Fibroblast of skin of right quadriceps (primary cell): Measurements from ENCODE around the gene FGF18.

Experiments
- DNase-seq: peaks from one replicate; pipeline ENCODE4 v3.0.0-alpha.2; 2013

FGF18 gene

DNA sequence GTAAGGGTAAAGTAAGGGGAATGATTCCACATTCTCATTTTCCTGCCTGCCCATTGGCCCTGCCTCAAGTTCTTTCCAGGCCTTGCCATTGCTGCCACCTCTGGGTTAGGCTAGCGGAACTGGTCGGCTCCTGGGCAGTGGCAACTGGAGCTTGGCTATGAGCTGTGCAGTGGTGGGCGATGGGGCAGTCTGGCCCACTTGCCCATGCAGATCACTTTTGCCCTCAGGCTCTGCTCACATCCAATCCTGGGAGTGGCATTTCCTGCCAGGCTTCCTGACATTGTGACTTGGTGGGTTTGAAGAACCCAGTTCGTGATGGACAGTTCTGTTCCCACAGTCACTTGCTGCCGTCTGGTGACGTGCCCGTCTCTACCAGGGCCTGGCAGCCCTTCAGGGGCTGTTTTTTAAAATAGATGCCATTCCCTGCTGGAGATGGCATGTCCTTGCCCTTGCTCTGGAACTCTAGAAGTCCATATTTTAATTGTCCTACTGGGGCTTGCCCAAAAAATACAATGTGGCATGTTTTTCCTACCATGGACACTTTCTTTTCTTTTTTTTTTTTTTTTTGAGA lies 86.1 kb downstream of the FGF18 start:
- no peak for DNase-seq

GRCh38 chr5:171506951-171507350 lies 87.5 kb downstream of the FGF18 start:
- DNase-seq = no peak
